ENCODE results near the gene TMEM232. TPM values are rescaled to one million over a fixed set of nuclear protein-coding genes. Genes with fewer than 3 reads are reported as not detected.

Gene TMEM232
- total and polyA plus RNA-seq, 2 experiments from 2014 or later, result 1.3 to 1.9 TPM

- no peak for TF ChIP-seq REST (IDR thresholded peaks at IDR 0.05; ENCODE audit: unreplicated experiment)
- no peak for TF ChIP-seq JUNB (IDR thresholded peaks at IDR 0.05; ENCODE audit: unreplicated experiment)
- no peak for TF ChIP-seq NANOG (IDR thresholded peaks at IDR 0.05; ENCODE audit: borderline replicate concordance)
Observed at GRCh38 chr5:110383231-110383630, 343.2 kb downstream of the TMEM232 start (continued).

- DNase-seq (ENCODE audit: low spot score) (no peak), ATAC-seq (peak; percentile 56)
- no peak overlapping the region for H2AFZ ChIP-seq
- H3K4me2 ChIP-seq, result no peak overlapping the region
- H3K36me3 Mint-ChIP-seq (ENCODE audit: low read depth), result no peaks in the 10 kb centered on the region
- no peaks in the 10 kb centered on the region for H3K9me2 ChIP-seq (ENCODE audit: insufficient read depth)
- no peak overlapping the region for H3K27ac Mint-ChIP-seq
- no peaks in the 10 kb centered on the region for H3K27me3 Mint-ChIP-seq (ENCODE audit: insufficient read depth, low read depth, poor library complexity)
- no peak overlapping the region for H3K4me3 Mint-ChIP-seq
- H4K20me1 ChIP-seq (replicated peaks; ENCODE audit: insufficient read depth), result no peaks in the 10 kb centered on the region
- H3K4me1 ChIP-seq (ENCODE audit: insufficient read depth), result no peaks in the 10 kb centered on the region
- H3K4me3 ChIP-seq, result no peak overlapping the region
- H3K27ac ChIP-seq (ENCODE audit: low read depth), result no peak overlapping the region
- no peaks in the 10 kb centered on the region for H3K27me3 ChIP-seq (ENCODE audit: insufficient read depth)
- no peaks in the 10 kb centered on the region for H3K4me1 Mint-ChIP-seq
- no peaks in the 10 kb centered on the region for H3F3A ChIP-seq (replicated peaks; ENCODE audit: low read depth)
- no peaks in the 10 kb centered on the region for H3K79me2 ChIP-seq (replicated peaks; ENCODE audit: insufficient read depth)
- no peaks in the 10 kb centered on the region for H3K9me3 Mint-ChIP-seq
- H3K36me3 ChIP-seq (ENCODE audit: insufficient read depth), result no peaks in the 10 kb centered on the region
- TF ChIP-seq POLR2AphosphoS5 (IDR thresholded peaks at IDR 0.05; ENCODE audit: low read depth), result no peak
- TF ChIP-seq ETS1 (IDR thresholded peaks at IDR 0.05), result no peak
- TF ChIP-seq STAT1 (IDR thresholded peaks at IDR 0.05; ENCODE audit: unreplicated experiment), result no peak
- TF ChIP-seq ZNF114 (CRISPR knock-in tag; IDR thresholded peaks at IDR 0.05), result no peak
- no peak for TF ChIP-seq CTCF (conservative IDR thresholded peaks at IDR 0.05; ENCODE audit: low read depth in 2 of 2)
- TF ChIP-seq JUNB (IDR thresholded peaks at IDR 0.05; ENCODE audit: unreplicated experiment), result no peak
- no peak for TF ChIP-seq EZH2phosphoT487 (IDR thresholded peaks at IDR 0.05; ENCODE audit: unreplicated experiment)
- no peak for TF ChIP-seq ZNF331 (CRISPR knock-in tag; IDR thresholded peaks at IDR 0.05; ENCODE audit: low read depth)
- TF ChIP-seq NANOG (IDR thresholded peaks at IDR 0.05; ENCODE audit: borderline replicate concordance), result no peak
- no peak for TF ChIP-seq ZNF462 (CRISPR knock-in tag; IDR thresholded peaks at IDR 0.05)
- no peak for TF ChIP-seq EZH2 (IDR thresholded peaks at IDR 0.05; ENCODE audit: low read depth, unreplicated experiment)
- TF ChIP-seq CREB1 (CRISPR knock-in tag; IDR thresholded peaks at IDR 0.05; ENCODE audit: low read depth), result no peak
Observed at GRCh38 chr5:110377943-110378342, 348.5 kb downstream of the TMEM232 start.
